BE2C (cell line): ENCODE measurements around the gene IFT52.

Source experiments
- DNase-seq: peaks from one replicate; pipeline ENCODE4 v3.0.0-alpha.2; 2020
- H3K27me3 ChIP-seq: fragments of 250-450 bp; sonication (Bioruptor Pico); 2 replicates; pipeline ENCODE4 v1.5.1; 2020; ENCODE audit warnings: mild to moderate bottlenecking
- H3K36me3 ChIP-seq: fragments of 250-450 bp; sonication (Bioruptor Pico); 2 replicates; pipeline ENCODE4 v1.5.1; 2020; ENCODE audit warnings: mild to moderate bottlenecking
- H3K4me1 ChIP-seq: fragments of 250-450 bp; sonication (Bioruptor Pico); 2 replicates; pipeline ENCODE4 v1.5.1; 2020
- H3K4me3 ChIP-seq: 2 replicates; pipeline ENCODE4 v1.5.1; 2011; ENCODE audit warnings: low read depth, low read length
- H3K9me3 ChIP-seq: fragments of 250-450 bp; sonication (Bioruptor Pico); 2 replicates; pipeline ENCODE4 v1.5.1; 2020
- TF ChIP-seq, protein P1 (sequence below): IDR thresholded peaks from 2 replicates; pipeline ENCODE4 v1.5.1; 2012; ENCODE audit warnings: mild to moderate bottlenecking, low read depth, low read length

Gene IFT52

DNA sequence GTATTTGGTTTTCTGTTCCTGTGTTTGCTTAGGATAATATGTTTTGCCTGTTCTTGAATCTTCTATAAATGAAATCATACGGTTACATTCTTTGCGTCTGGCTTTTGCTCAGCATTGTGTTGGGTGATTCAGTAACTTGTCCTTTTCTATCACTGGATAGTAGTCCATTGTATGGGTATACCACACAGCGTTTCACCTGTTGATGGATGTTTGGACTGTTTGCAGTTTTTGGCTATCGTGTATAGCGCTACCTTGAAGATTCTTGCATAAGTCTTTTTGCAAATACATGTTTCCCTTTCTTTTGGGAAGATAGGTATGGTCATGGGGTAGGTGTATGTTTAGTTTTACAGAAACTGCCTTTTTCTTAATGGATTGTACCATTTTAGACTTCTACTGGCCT, 85.6 kb downstream of the IFT52 start:
- TF ChIP-seq, protein P1, sequence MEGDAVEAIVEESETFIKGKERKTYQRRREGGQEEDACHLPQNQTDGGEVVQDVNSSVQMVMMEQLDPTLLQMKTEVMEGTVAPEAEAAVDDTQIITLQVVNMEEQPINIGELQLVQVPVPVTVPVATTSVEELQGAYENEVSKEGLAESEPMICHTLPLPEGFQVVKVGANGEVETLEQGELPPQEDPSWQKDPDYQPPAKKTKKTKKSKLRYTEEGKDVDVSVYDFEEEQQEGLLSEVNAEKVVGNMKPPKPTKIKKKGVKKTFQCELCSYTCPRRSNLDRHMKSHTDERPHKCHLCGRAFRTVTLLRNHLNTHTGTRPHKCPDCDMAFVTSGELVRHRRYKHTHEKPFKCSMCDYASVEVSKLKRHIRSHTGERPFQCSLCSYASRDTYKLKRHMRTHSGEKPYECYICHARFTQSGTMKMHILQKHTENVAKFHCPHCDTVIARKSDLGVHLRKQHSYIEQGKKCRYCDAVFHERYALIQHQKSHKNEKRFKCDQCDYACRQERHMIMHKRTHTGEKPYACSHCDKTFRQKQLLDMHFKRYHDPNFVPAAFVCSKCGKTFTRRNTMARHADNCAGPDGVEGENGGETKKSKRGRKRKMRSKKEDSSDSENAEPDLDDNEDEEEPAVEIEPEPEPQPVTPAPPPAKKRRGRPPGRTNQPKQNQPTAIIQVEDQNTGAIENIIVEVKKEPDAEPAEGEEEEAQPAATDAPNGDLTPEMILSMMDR, result no peak
- Histone ChIP-seq H3K27me3 (no peaks in the 10 kb centered on the region), H3K36me3 (peaks cover 15% of the 10 kb centered on the region), H3K4me1 (no peaks in the 10 kb centered on the region), H3K4me3 (no peak overlapping the region), H3K9me3 (no peaks in the 10 kb centered on the region)
- DNase-seq, result no peak

DNA sequence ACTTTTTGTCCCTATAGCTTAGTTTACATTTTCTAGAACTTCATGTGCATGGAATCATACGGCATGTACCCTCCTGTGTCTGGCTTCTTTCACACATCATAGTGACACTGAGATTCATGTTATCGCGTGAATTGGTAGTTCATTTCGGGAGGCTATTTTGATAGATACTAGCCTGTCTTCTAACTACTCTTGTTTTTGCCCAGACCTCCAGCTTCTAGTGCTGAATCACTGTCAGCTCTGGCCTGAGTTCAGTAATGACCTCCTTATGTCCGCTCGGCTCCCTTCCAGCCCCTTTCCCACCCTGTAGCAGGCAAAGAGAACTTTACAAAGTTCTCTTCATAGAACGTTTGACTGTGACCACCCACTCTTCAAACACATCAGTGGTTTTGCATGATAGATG, 90.2 kb downstream of the IFT52 start:
- Histone ChIP-seq H3K9me3 (no peaks in the 10 kb centered on the region), H3K27me3 (no peaks in the 10 kb centered on the region), H3K36me3 (peaks cover 22% of the 10 kb centered on the region), H3K4me3 (no peak overlapping the region), H3K4me1 (no peaks in the 10 kb centered on the region)
- TF ChIP-seq, protein P1, result no peak
- no peak for DNase-seq

DNA sequence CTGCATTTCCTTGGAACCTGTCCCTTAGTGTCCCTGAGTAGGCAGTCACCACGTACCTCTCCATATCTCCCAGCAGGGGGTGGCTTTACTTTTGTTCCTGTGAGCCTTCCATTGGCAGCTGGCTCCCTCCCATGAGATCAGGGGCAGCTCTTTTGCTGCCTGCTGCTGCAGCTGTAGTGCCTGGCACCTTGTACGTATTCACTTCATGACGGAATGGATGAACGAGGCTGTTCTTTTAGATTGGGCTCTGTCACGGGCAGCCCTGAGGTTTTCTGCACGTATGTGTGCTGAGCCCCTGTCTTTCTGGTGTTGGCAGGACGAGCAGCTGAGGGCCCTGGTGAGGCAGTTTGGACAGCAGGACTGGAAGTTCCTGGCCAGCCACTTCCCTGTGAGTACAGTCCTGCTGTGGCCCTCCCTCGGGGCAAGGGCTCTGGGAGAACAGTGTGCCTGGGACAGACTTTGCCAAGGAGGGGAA, 90.8 kb downstream of the IFT52 start:
- no peak for DNase-seq

DNA sequence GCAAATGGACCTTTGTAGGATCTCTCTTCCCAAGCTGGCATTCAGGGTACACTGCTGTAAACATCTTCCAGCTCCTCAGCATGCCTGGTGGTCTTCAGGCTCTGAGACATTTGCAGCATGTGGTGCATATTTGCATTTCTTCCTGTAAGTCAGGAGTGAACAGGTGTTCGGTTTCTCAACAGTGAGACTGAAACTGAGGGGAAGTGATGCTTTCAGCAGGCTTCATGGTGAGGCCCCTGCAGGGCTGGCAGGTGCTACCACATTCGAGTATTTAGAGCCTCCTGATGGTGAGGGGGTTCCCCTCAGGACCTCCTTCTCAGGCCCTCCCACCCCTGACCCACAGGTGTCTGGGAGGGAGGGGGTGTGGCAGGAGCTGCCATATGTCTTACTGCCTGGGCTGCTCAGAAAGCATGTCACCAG, 91.3 kb downstream of the IFT52 start:
- no peaks in the 10 kb centered on the region for H3K4me1 ChIP-seq
- H3K27me3 ChIP-seq, result no peaks in the 10 kb centered on the region
- H3K9me3 ChIP-seq, result no peaks in the 10 kb centered on the region
- TF ChIP-seq, protein P1, result no peak
- peaks cover 22% of the 10 kb centered on the region for H3K36me3 ChIP-seq
- no peak for DNase-seq
- no peak overlapping the region for H3K4me3 ChIP-seq

More for the DNA sequence above, 90.8 kb downstream of the IFT52 start:
- H3K9me3 ChIP-seq, result no peaks in the 10 kb centered on the region
- H3K36me3 ChIP-seq, result peaks cover 22% of the 10 kb centered on the region
- H3K4me1 ChIP-seq, result no peaks in the 10 kb centered on the region
- no peaks in the 10 kb centered on the region for H3K27me3 ChIP-seq
- no peak overlapping the region for H3K4me3 ChIP-seq
- TF ChIP-seq, protein P1, result peak; percentile 34

DNA sequence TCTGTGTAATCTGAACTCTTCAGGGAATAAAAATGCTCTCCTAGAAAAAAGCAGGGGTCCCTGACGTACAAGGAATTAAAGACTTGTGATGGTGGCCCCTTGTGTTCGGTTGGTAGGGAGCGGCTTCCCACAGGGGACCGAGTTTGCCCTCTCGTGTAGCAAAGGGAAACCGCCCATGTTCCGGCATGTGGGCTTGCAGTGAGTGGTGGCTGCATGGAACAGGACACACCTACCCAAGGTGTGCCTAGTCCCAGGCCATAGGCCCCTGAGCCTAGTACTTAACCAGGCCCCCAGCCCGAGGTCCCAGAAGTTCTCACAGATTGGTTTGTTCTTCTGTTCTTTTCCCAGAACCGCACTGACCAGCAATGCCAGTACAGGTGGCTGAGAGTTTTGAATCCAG, 91.7 kb downstream of the IFT52 start:
- Histone ChIP-seq H3K4me3 (no peak overlapping the region), H3K36me3 (peaks cover 19% of the 10 kb centered on the region), H3K4me1 (no peaks in the 10 kb centered on the region), H3K9me3 (no peaks in the 10 kb centered on the region), H3K27me3 (no peaks in the 10 kb centered on the region)
- TF ChIP-seq, protein P1, result no peak
- DNase-seq, result no peak

DNA sequence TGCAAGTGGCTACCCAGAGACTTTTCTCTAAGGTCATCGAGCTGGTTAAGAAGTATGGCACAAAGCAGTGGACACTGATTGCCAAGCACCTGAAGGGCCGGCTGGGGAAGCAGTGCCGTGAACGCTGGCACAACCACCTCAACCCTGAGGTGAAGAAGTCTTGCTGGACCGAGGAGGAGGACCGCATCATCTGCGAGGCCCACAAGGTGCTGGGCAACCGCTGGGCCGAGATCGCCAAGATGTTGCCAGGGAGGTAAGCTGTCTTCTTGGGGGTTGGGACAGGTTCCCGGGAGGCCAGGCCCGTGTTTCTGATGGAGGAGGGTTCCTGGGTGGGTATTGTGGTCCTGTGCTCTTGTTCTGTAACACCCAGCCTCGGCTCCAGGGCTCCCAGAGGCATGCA, 96.1 kb downstream of the IFT52 start:
- H3K4me1 ChIP-seq, result no peaks in the 10 kb centered on the region
- H3K4me3 ChIP-seq, result no peak overlapping the region
- peaks cover 22% of the 10 kb centered on the region for H3K36me3 ChIP-seq
- H3K9me3 ChIP-seq, result no peaks in the 10 kb centered on the region
- no peak for DNase-seq
- no peaks in the 10 kb centered on the region for H3K27me3 ChIP-seq
- TF ChIP-seq, protein P1, result no peak
